Measurements from ENCODE around the gene SBNO2. TPM values are rescaled to one million over a fixed set of nuclear protein-coding genes. Genes with fewer than 3 reads are reported as not detected.

Gene SBNO2
- total RNA-seq, 1 experiment from 2014 or later: 123 TPM

GRCh38 chr19:1058112-1058511, 116.0 kb downstream of the SBNO2 start:
- intact Hi-C loops (cut with micrococcal nuclease): loop anchor here (5.0 kb wide), 1 partner anchor 134 kb away; no protein-coding TSS in a partner anchor
- Mint-ChIP-seq H3K4me1 (ENCODE audit: insufficient read depth, unreplicated experiment) (no peaks in the 10 kb centered on the region), H3K36me3 (ENCODE audit: insufficient read depth, unreplicated experiment) (no peaks in the 10 kb centered on the region), H3K4me3 (ENCODE audit: unreplicated experiment) (no peak overlapping the region), H3K9me3 (ENCODE audit: unreplicated experiment) (no peaks in the 10 kb centered on the region), H3K27me3 (ENCODE audit: insufficient read depth, unreplicated experiment) (no peaks in the 10 kb centered on the region), H3K27ac (ENCODE audit: low read depth, unreplicated experiment) (no peak overlapping the region)
- POLR2A ChIA-PET: interaction anchor here (0.7 kb wide), 1 partner anchor 32 kb away, joined by 3 read pairs; the partner anchor contains the start of gene CNN2
- no TSS peak for BruUV-seq (replicated peaks)
- CTCF ChIA-PET: interaction anchor here (0.6 to 1.5 kb wide), 8 partner anchors 14 to 204 kb away, joined by 3 to 11 read pairs (median 4); no protein-coding TSS in a partner anchor
- no peak for TF ChIP-seq CTCF (IDR thresholded peaks at IDR 0.05; ENCODE audit: unreplicated experiment)
- no peak for DNase-seq (ENCODE audit: unreplicated experiment)

Other genes starting within 250 kb of the SBNO2 start
- gene ARID3A, start 248.2 kb downstream of the SBNO2 start, total RNA-seq (2022): 10.2 and 13.1 TPM in 2 replicates
- 81.9 and 96.7 TPM in 2 replicates for gene WDR18, start 189.9 kb downstream of the SBNO2 start, total RNA-seq (2022)
- not detected in 2 replicates for gene GRIN3B, start 173.8 kb downstream of the SBNO2 start, total RNA-seq (2022)
- 130 and 146 TPM in 2 replicates for gene TMEM259, start 153.1 kb downstream of the SBNO2 start, total RNA-seq (2022)
- gene RNU6-2, start 152.7 kb downstream of the SBNO2 start, total RNA-seq (2022): not detected in 2 replicates
- gene CNN2, start 147.7 kb downstream of the SBNO2 start, total RNA-seq (2022): 112 and 166 TPM in 2 replicates
- 10.3 and 18.2 TPM in 2 replicates for gene ABCA7, start 134.2 kb downstream of the SBNO2 start, total RNA-seq (2022)
- 11.9 and 15.3 TPM in 2 replicates for gene ARHGAP45, start 107.1 kb downstream of the SBNO2 start, total RNA-seq (2022)
- 184 and 201 TPM in 2 replicates for gene POLR2E, start 78.9 kb downstream of the SBNO2 start, total RNA-seq (2022)
- gene GPX4, start 70.3 kb downstream of the SBNO2 start, total RNA-seq (2022): 179 and 191 TPM in 2 replicates
- gene STK11, start 31.5 kb upstream of the SBNO2 start, total RNA-seq (2022): 63.1 and 65.6 TPM in 2 replicates
- gene CBARP, start 63.7 kb upstream of the SBNO2 start, total RNA-seq (2022): 7.0 and 8.2 TPM in 2 replicates
- gene ATP5F1D, start 67.5 kb upstream of the SBNO2 start, total RNA-seq (2022): 256 and 258 TPM in 2 replicates
- gene MIDN, start 74.3 kb upstream of the SBNO2 start, total RNA-seq (2022): 73.6 and 96.9 TPM in 2 replicates
- gene CIRBP, start 95.1 kb upstream of the SBNO2 start, total RNA-seq (2022): 316 and 362 TPM in 2 replicates
- 71.0 and 85.2 TPM in 2 replicates for gene FAM174C, start 101.3 kb upstream of the SBNO2 start, total RNA-seq (2022)
- gene EFNA2, start 111.6 kb upstream of the SBNO2 start, total RNA-seq (2022): not detected in 2 replicates
- 135 and 137 TPM in 2 replicates for gene NDUFS7, start 209.6 kb upstream of the SBNO2 start, total RNA-seq (2022)
- gene GAMT, start 227.3 kb upstream of the SBNO2 start, total RNA-seq (2022): 3.2 and 7.0 TPM in 2 replicates
- 219 and 246 TPM in 2 replicates for gene DAZAP1, start 233.3 kb upstream of the SBNO2 start, total RNA-seq (2022)

All from MCF 10A (cell line).